NCI-H526 treated with DMSO at 0.1 percent for 48 hours (cell line): ENCODE results near the gene CHERP.
"Not testable (repeated sequence)": the region's sequence is repeated elsewhere in the genome, so short reads cannot be mapped to it uniquely, and the experiment has no call there.

Source experiments
- DNase-seq: peaks from one replicate; lab custom pipeline; 2025; lab: John Stamatoyannopoulos, UW

The CHERP gene

GRCh38 chr19:16543734-16544133 is 1.5 kb upstream of the CHERP start:
- not testable (repeated sequence) for DNase-seq

- DNase-seq: no peak
Observed at GRCh38 chr19:16542910-16543472, 754 bp upstream of the CHERP start.

GRCh38 chr19:16541526-16542044 is 652 bp downstream of the CHERP start:
- DNase-seq: no peak

- DNase-seq: no peak
Observed at GRCh38 chr19:16540948-16541347, 1.3 kb downstream of the CHERP start.

GRCh38 chr19:16537111-16537510 is 5.1 kb downstream of the CHERP start:
- no peak for DNase-seq

- DNase-seq: no peak
Observed at GRCh38 chr19:16536130-16536529, 6.1 kb downstream of the CHERP start.

- no peak for DNase-seq
Observed at GRCh38 chr19:16535381-16535780, 6.9 kb downstream of the CHERP start.

GRCh38 chr19:16532440-16533234 is 9.6 kb downstream of the CHERP start:
- no peak for DNase-seq

GRCh38 chr19:16531380-16531669 is 10.9 kb downstream of the CHERP start:
- DNase-seq: no peak

- no peak for DNase-seq
Observed at GRCh38 chr19:16530540-16531379, 11.5 kb downstream of the CHERP start.

GRCh38 chr19:16529466-16530144 is 12.6 kb downstream of the CHERP start:
- no peak for DNase-seq

- no peak for DNase-seq
Observed at GRCh38 chr19:16527971-16528521, 14.2 kb downstream of the CHERP start.

GRCh38 chr19:16527334-16527935 is 14.8 kb downstream of the CHERP start:
- no peak for DNase-seq

GRCh38 chr19:16525751-16526481 is 16.3 kb downstream of the CHERP start:
- DNase-seq: no peak

- DNase-seq: no peak
Observed at GRCh38 chr19:16524991-16525734, 17.1 kb downstream of the CHERP start.

- no peak for DNase-seq
Observed at GRCh38 chr19:16522559-16523377, 19.5 kb downstream of the CHERP start.

- DNase-seq: no peak
Observed at GRCh38 chr19:16521715-16522289, 20.4 kb downstream of the CHERP start.

GRCh38 chr19:16520986-16521624 is 21.1 kb downstream of the CHERP start:
- DNase-seq: no peak
